ENCODE results near the gene OCA2.

GRCh38 chr15:28025413-28025812 is 73.7 kb downstream of the OCA2 start:
- TF ChIP-seq YEATS4 (CRISPR knock-in tag; IDR thresholded peaks at IDR 0.05; ENCODE audit: borderline replicate concordance) (no peak), FOSL1 (CRISPR knock-in tag; IDR thresholded peaks at IDR 0.05; ENCODE audit: borderline replicate concordance) (no peak), JUNB (CRISPR knock-in tag; IDR thresholded peaks at IDR 0.05; ENCODE audit: borderline replicate concordance) (no peak), CTCF (CRISPR knock-in tag; IDR thresholded peaks at IDR 0.05) (no peak), ZNF33A (CRISPR knock-in tag; IDR thresholded peaks at IDR 0.05; ENCODE audit: borderline replicate concordance) (no peak), TBL1XR1 (IDR thresholded peaks at IDR 0.05; ENCODE audit: borderline replicate concordance, low read length, partially characterized antibody) (no peak), POLR2AphosphoS2 (IDR thresholded peaks at IDR 0.05; ENCODE audit: low read depth, low read length) (no peak), TEF (CRISPR knock-in tag; IDR thresholded peaks at IDR 0.05) (no peak), ETV6 (CRISPR knock-in tag; conservative IDR thresholded peaks at IDR 0.05) (no peak), ZBTB10 (CRISPR knock-in tag; IDR thresholded peaks at IDR 0.05; ENCODE audit: borderline replicate concordance) (no peak), ZBTB43 (CRISPR knock-in tag; conservative IDR thresholded peaks at IDR 0.05) (no peak)

All from HepG2 (cell line).